ENCODE results near the gene ASPSCR1. TPM values are rescaled to one million over a fixed set of nuclear protein-coding genes. Genes with fewer than 3 reads are reported as not detected.

ASPSCR1 gene
- total and polyA plus RNA-seq, 2 of the 13 experiments (the other 11 are each of a cell fraction or from before 2014, with no cell fraction given), result 274 to 314 TPM

DNA sequence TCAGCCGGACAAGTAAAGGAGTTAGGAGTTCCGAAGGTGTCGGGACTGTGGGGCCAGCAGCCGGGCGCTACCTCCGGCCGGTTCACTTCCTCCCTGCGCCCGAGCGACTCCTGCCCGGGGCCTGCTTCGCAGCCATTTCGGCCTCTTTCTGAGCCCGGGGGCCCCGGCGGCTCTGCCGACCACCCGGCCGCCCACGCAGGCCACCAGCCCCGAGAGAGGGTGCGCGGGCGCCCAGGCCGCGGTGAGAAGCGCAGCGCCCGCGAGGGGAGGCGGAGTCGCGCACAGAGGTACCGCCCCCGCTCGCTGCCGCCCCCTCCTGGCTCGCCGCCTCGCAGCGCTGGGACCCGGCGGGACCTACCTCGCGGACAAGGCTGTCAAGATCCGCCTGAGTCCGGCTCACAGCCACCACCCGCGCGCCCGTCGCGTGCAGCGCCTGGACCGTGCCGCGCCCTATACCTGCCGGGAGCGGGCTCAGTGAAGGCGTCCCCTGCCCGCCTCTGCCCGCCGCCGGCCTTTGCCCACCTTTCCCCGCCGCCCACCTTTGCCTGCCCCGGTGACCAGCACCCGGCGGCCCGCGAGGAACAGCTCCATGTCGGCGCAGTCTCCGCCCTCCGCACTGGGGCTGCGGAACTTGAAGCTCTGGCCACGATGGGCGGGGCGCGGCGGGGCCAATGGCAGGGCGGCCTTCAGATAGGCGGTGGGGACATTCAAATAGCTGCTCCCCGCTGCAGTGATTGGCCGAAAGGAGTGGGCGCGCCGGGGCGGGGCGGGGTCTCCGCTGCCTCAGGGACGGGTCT lies 59.9 kb downstream of the ASPSCR1 start, which contains the start of gene DCXR (continued):
- TF ChIP-seq, protein P1, sequence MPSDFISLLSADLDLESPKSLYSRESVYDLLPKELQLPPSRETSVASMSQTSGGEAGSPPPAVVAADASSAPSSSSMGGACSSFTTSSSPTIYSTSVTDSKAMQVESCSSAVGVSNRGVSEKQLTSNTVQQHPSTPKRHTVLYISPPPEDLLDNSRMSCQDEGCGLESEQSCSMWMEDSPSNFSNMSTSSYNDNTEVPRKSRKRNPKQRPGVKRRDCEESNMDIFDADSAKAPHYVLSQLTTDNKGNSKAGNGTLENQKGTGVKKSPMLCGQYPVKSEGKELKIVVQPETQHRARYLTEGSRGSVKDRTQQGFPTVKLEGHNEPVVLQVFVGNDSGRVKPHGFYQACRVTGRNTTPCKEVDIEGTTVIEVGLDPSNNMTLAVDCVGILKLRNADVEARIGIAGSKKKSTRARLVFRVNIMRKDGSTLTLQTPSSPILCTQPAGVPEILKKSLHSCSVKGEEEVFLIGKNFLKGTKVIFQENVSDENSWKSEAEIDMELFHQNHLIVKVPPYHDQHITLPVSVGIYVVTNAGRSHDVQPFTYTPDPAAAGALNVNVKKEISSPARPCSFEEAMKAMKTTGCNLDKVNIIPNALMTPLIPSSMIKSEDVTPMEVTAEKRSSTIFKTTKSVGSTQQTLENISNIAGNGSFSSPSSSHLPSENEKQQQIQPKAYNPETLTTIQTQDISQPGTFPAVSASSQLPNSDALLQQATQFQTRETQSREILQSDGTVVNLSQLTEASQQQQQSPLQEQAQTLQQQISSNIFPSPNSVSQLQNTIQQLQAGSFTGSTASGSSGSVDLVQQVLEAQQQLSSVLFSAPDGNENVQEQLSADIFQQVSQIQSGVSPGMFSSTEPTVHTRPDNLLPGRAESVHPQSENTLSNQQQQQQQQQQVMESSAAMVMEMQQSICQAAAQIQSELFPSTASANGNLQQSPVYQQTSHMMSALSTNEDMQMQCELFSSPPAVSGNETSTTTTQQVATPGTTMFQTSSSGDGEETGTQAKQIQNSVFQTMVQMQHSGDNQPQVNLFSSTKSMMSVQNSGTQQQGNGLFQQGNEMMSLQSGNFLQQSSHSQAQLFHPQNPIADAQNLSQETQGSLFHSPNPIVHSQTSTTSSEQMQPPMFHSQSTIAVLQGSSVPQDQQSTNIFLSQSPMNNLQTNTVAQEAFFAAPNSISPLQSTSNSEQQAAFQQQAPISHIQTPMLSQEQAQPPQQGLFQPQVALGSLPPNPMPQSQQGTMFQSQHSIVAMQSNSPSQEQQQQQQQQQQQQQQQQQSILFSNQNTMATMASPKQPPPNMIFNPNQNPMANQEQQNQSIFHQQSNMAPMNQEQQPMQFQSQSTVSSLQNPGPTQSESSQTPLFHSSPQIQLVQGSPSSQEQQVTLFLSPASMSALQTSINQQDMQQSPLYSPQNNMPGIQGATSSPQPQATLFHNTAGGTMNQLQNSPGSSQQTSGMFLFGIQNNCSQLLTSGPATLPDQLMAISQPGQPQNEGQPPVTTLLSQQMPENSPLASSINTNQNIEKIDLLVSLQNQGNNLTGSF (CRISPR knock-in tag; IDR thresholded peaks at IDR 0.05), result no peak
- TF ChIP-seq ZNF333 (CRISPR knock-in tag; IDR thresholded peaks at IDR 0.05; ENCODE audit: borderline replicate concordance), result peak; percentile 78
- no peak for TF ChIP-seq SOX6 (IDR thresholded peaks at IDR 0.05)
- TF ChIP-seq SOX6 (CRISPR knock-in tag; IDR thresholded peaks at IDR 0.05), result peak; percentile 61
- peak; percentile 98 for TF ChIP-seq ZFX (CRISPR knock-in tag; IDR thresholded peaks at IDR 0.05; ENCODE audit: low read depth)
- TF ChIP-seq, protein P2, sequence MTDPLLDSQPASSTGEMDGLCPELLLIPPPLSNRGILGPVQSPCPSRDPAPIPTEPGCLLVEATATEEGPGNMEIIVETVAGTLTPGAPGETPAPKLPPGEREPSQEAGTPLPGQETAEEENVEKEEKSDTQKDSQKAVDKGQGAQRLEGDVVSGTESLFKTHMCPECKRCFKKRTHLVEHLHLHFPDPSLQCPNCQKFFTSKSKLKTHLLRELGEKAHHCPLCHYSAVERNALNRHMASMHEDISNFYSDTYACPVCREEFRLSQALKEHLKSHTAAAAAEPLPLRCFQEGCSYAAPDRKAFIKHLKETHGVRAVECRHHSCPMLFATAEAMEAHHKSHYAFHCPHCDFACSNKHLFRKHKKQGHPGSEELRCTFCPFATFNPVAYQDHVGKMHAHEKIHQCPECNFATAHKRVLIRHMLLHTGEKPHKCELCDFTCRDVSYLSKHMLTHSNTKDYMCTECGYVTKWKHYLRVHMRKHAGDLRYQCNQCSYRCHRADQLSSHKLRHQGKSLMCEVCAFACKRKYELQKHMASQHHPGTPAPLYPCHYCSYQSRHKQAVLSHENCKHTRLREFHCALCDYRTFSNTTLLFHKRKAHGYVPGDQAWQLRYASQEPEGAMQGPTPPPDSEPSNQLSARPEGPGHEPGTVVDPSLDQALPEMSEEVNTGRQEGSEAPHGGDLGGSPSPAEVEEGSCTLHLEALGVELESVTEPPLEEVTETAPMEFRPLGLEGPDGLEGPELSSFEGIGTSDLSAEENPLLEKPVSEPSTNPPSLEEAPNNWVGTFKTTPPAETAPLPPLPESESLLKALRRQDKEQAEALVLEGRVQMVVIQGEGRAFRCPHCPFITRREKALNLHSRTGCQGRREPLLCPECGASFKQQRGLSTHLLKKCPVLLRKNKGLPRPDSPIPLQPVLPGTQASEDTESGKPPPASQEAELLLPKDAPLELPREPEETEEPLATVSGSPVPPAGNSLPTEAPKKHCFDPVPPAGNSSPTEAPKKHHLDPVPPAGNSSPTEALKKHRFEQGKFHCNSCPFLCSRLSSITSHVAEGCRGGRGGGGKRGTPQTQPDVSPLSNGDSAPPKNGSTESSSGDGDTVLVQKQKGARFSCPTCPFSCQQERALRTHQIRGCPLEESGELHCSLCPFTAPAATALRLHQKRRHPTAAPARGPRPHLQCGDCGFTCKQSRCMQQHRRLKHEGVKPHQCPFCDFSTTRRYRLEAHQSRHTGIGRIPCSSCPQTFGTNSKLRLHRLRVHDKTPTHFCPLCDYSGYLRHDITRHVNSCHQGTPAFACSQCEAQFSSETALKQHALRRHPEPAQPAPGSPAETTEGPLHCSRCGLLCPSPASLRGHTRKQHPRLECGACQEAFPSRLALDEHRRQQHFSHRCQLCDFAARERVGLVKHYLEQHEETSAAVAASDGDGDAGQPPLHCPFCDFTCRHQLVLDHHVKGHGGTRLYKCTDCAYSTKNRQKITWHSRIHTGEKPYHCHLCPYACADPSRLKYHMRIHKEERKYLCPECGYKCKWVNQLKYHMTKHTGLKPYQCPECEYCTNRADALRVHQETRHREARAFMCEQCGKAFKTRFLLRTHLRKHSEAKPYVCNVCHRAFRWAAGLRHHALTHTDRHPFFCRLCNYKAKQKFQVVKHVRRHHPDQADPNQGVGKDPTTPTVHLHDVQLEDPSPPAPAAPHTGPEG (CRISPR knock-in tag; IDR thresholded peaks at IDR 0.05), result peak; percentile 87
- TF ChIP-seq, protein P3, sequence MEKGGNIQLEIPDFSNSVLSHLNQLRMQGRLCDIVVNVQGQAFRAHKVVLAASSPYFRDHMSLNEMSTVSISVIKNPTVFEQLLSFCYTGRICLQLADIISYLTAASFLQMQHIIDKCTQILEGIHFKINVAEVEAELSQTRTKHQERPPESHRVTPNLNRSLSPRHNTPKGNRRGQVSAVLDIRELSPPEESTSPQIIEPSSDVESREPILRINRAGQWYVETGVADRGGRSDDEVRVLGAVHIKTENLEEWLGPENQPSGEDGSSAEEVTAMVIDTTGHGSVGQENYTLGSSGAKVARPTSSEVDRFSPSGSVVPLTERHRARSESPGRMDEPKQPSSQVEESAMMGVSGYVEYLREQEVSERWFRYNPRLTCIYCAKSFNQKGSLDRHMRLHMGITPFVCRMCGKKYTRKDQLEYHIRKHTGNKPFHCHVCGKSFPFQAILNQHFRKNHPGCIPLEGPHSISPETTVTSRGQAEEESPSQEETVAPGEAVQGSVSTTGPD (CRISPR knock-in tag; IDR thresholded peaks at IDR 0.05), result no peak
- TF ChIP-seq, protein P4, sequence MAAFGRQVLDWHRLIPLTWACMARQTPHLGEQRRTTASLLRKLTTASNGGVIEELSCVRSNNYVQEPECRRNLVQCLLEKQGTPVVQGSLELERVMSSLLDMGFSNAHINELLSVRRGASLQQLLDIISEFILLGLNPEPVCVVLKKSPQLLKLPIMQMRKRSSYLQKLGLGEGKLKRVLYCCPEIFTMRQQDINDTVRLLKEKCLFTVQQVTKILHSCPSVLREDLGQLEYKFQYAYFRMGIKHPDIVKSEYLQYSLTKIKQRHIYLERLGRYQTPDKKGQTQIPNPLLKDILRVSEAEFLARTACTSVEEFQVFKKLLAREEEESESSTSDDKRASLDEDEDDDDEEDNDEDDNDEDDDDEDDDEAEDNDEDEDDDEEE (CRISPR knock-in tag; IDR thresholded peaks at IDR 0.05), result peak; percentile 98
- TF ChIP-seq ZNF776 (CRISPR knock-in tag; IDR thresholded peaks at IDR 0.05), result peak; percentile 98
- TF ChIP-seq NFATC3 (CRISPR knock-in tag; IDR thresholded peaks at IDR 0.05), result peak; percentile 77; the same call in 1 of the 2 replicates
- TF ChIP-seq PHF20 (CRISPR knock-in tag; IDR thresholded peaks at IDR 0.05), result peak; percentile 75
